A549 (cell line): ENCODE data around the gene SLC66A3.
A peak's percentile ranks its signal among the peaks of the same experiment; 100 is the strongest.

Source experiments
- RAD21 ChIP-seq, 2 experiments: fragments of >200 bp in 1 of 2; sonication (Bioruptor Twin) in 1 of 2; formaldehyde crosslinking in 1 of 2; IDR thresholded peaks in 1 of 2; conservative IDR thresholded peaks in 1 of 2; 2 replicates in 1 of 2; 3 replicates in 1 of 2; pipeline ENCODE4 v1.6.1; 2012 to 2018; ENCODE audit warnings: inconsistent platforms in 1 of 2
- TF ChIP-seq, protein P1 (sequence below): fragments of >200 bp; sonication (Bioruptor Twin); formaldehyde crosslinking; IDR thresholded peaks from 3 replicates; pipeline ENCODE4 v1.5.1; 2016

DNA sequence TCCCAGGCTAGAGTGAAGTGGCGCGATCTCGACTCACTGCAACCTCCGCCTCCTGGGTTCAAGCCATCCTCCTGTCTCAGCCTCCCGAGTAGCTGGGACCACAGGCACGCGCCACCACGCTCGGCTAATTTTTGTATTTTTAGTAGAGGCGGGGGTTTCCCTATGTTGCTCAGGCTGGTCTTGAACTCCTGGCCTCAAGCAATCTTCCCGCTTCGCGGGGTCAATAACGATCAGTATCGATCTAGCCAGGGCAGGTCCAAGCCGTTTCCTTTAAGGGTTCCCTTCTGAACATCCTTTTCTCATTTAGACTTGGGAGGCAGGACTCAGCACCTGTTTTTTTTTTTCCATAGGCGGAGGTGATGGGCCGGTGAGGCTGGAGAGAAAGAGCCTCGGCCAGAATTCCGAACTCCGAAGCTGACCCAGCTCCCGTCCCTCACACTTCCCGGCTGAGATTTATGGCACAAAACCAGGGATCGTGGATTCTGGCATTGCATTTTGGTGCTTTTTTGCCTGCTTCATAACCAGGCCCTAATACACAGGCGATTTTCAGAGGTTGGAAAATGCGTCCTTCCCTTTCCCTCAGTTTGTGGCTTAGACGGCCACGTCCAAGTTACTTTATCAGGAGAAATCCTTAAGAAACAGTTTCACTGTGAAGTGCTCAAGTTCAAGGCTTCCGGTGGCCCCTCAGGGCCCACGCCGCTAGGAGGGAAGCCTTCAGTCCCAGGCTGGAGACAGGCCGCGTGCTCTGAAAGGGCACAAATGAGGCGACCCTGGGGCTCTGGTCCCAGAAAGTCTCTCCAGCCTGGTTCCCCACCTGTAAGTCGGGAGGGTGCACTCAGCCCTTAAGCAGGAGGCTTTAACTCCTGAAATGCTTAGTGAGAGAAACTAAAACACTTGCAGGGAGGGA is 998 bp upstream of the SLC66A3 start:
- TF ChIP-seq, protein P1, sequence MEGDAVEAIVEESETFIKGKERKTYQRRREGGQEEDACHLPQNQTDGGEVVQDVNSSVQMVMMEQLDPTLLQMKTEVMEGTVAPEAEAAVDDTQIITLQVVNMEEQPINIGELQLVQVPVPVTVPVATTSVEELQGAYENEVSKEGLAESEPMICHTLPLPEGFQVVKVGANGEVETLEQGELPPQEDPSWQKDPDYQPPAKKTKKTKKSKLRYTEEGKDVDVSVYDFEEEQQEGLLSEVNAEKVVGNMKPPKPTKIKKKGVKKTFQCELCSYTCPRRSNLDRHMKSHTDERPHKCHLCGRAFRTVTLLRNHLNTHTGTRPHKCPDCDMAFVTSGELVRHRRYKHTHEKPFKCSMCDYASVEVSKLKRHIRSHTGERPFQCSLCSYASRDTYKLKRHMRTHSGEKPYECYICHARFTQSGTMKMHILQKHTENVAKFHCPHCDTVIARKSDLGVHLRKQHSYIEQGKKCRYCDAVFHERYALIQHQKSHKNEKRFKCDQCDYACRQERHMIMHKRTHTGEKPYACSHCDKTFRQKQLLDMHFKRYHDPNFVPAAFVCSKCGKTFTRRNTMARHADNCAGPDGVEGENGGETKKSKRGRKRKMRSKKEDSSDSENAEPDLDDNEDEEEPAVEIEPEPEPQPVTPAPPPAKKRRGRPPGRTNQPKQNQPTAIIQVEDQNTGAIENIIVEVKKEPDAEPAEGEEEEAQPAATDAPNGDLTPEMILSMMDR: no peak
- TF ChIP-seq RAD21 (conservative IDR thresholded peaks at IDR 0.05 in 1 of 2, IDR thresholded peaks at IDR 0.05 in 1 of 2): 0 out of 5 replicates have a peak, but pooled peaks of 1 of the 2 experiments have one; percentile 18
